ENCODE measurements around the gene C1orf105. TPM values are rescaled to one million over a fixed set of nuclear protein-coding genes. Genes with fewer than 3 reads are reported as not detected.

The C1orf105 gene
- polyA plus RNA-seq, 1 of the 3 experiments (the other 2 are of a cell fraction) = not detected

DNA sequence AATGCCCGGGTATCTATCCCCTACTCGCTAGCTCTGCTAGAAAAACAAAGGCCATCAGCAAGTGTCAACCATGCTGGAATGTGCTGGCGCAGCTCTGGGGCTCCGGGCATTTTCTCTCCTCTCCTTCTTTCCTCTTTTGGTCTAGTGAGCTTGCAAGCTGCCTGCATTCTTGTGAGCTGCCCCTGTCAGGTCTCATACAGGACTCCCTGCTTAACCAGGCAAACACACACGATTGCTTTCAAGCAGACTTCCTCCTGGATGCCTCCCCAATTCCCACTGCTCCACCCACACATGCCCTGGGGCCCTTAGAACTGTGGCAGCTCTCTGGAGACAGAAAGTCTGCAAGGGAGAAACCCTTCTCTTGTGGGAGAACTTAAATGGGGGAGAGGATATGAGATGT, 76.7 kb downstream of the C1orf105 start:
- no peaks in the 10 kb centered on the region for H3K9me2 ChIP-seq
- 0 out of 2 replicates have a peak overlapping the region, but pooled peaks have one; percentile 20 for H2AFZ ChIP-seq (ENCODE audit: low read depth)
- no peaks in the 10 kb centered on the region for H3K79me2 ChIP-seq (ENCODE audit: insufficient read depth)
- no peak for TF ChIP-seq MEF2A (IDR thresholded peaks at IDR 0.05; ENCODE audit: borderline replicate concordance, low read depth)
- TF ChIP-seq, protein P1, sequence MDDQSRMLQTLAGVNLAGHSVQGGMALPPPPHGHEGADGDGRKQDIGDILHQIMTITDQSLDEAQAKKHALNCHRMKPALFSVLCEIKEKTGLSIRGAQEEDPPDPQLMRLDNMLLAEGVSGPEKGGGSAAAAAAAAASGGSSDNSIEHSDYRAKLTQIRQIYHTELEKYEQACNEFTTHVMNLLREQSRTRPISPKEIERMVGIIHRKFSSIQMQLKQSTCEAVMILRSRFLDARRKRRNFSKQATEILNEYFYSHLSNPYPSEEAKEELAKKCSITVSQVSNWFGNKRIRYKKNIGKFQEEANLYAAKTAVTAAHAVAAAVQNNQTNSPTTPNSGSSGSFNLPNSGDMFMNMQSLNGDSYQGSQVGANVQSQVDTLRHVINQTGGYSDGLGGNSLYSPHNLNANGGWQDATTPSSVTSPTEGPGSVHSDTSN (IDR thresholded peaks at IDR 0.05) = no peak
- TF ChIP-seq NRF1 (IDR thresholded peaks at IDR 0.05; ENCODE audit: low read depth, low read length) = no peak
- TF ChIP-seq, protein P2, sequence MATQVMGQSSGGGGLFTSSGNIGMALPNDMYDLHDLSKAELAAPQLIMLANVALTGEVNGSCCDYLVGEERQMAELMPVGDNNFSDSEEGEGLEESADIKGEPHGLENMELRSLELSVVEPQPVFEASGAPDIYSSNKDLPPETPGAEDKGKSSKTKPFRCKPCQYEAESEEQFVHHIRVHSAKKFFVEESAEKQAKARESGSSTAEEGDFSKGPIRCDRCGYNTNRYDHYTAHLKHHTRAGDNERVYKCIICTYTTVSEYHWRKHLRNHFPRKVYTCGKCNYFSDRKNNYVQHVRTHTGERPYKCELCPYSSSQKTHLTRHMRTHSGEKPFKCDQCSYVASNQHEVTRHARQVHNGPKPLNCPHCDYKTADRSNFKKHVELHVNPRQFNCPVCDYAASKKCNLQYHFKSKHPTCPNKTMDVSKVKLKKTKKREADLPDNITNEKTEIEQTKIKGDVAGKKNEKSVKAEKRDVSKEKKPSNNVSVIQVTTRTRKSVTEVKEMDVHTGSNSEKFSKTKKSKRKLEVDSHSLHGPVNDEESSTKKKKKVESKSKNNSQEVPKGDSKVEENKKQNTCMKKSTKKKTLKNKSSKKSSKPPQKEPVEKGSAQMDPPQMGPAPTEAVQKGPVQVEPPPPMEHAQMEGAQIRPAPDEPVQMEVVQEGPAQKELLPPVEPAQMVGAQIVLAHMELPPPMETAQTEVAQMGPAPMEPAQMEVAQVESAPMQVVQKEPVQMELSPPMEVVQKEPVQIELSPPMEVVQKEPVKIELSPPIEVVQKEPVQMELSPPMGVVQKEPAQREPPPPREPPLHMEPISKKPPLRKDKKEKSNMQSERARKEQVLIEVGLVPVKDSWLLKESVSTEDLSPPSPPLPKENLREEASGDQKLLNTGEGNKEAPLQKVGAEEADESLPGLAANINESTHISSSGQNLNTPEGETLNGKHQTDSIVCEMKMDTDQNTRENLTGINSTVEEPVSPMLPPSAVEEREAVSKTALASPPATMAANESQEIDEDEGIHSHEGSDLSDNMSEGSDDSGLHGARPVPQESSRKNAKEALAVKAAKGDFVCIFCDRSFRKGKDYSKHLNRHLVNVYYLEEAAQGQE (IDR thresholded peaks at IDR 0.05; ENCODE audit: low read depth, low read length) = no peak
- TF ChIP-seq SMC3 (IDR thresholded peaks at IDR 0.05; ENCODE audit: low read depth, low read length) = no peak
- TF ChIP-seq, protein P3, sequence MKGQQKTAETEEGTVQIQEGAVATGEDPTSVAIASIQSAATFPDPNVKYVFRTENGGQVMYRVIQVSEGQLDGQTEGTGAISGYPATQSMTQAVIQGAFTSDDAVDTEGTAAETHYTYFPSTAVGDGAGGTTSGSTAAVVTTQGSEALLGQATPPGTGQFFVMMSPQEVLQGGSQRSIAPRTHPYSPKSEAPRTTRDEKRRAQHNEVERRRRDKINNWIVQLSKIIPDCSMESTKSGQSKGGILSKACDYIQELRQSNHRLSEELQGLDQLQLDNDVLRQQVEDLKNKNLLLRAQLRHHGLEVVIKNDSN (IDR thresholded peaks at IDR 0.05; ENCODE audit: borderline replicate concordance, low read depth) = no peak
- no peak for TF ChIP-seq MXI1 (IDR thresholded peaks at IDR 0.05; ENCODE audit: low read depth, low read length)
- no peak for TF ChIP-seq RCOR1 (IDR thresholded peaks at IDR 0.05; ENCODE audit: low read length)
- no peak for TF ChIP-seq FOXM1 (IDR thresholded peaks at IDR 0.05; ENCODE audit: low read depth)
- no peak for TF ChIP-seq GABPA (IDR thresholded peaks at IDR 0.05; ENCODE audit: low read depth)
- TF ChIP-seq, protein P4, sequence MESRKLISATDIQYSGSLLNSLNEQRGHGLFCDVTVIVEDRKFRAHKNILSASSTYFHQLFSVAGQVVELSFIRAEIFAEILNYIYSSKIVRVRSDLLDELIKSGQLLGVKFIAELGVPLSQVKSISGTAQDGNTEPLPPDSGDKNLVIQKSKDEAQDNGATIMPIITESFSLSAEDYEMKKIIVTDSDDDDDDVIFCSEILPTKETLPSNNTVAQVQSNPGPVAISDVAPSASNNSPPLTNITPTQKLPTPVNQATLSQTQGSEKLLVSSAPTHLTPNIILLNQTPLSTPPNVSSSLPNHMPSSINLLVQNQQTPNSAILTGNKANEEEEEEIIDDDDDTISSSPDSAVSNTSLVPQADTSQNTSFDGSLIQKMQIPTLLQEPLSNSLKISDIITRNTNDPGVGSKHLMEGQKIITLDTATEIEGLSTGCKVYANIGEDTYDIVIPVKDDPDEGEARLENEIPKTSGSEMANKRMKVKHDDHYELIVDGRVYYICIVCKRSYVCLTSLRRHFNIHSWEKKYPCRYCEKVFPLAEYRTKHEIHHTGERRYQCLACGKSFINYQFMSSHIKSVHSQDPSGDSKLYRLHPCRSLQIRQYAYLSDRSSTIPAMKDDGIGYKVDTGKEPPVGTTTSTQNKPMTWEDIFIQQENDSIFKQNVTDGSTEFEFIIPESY (IDR thresholded peaks at IDR 0.05; ENCODE audit: borderline replicate concordance, low read depth) = no peak
- no peak for TF ChIP-seq POLR2AphosphoS5 (IDR thresholded peaks at IDR 0.05; ENCODE audit: low read depth, low read length)
- peaks cover 3% of the 10 kb centered on the region; the same call in 1 of the 2 replicates for H3K27me3 ChIP-seq (ENCODE audit: insufficient read depth)
- no peak overlapping the region for H3K4me2 ChIP-seq
- ChIA-PET CTCF (interaction anchor here (1.1 to 1.2 kb wide), 2 partner anchors 14 to 18 kb away, joined by 3 read pairs; no protein-coding TSS in a partner anchor), POLR2A (interaction anchor here (0.8 kb wide), 1 partner anchor 35 kb away, joined by 3 read pairs; the partner anchor contains the start of gene SUCO)
- peak overlapping the region in 1 of 2 experiments; percentile 2; a peak in 1 of 4 replicates for H3K27ac ChIP-seq (ENCODE audit: low read depth in 2 of 2, low read length in 1 of 2)
- DNase-seq = peak; percentile 32
- H3K36me3 ChIP-seq (replicated peaks in 1 of 2; ENCODE audit: control insufficient read depth in 1 of 2, insufficient read depth in 2 of 2, low read length in 1 of 2) = no peaks in the 10 kb centered on the region
- H4K20me1 ChIP-seq (ENCODE audit: insufficient read depth) = no peaks in the 10 kb centered on the region
- H3K4me1 ChIP-seq (ENCODE audit: control insufficient read depth in 1 of 2, insufficient read depth in 2 of 2, low read depth in 1 of 2, low read length in 1 of 2) = peaks cover 0 to 4% of the 10 kb centered on the region in 2 experiments; a peak in 2 of 4 replicates
- H3K4me3 ChIP-seq (ENCODE audit: low read depth in 2 of 2, low read length in 1 of 2) = no peak overlapping the region
- H3F3A ChIP-seq (replicated peaks; ENCODE audit: insufficient read depth) = no peaks in the 10 kb centered on the region
- WGBS (ENCODE audit: low lambda C conversion rate) = 48% methylated on average over 5 of the region's 5 CpGs
- no peak overlapping the region for H3K9ac ChIP-seq
- no peaks in the 10 kb centered on the region for H3K9me3 ChIP-seq

Data from SK-N-SH (cell line).